ENCODE results near the gene TERC. TPM values are rescaled to one million over a fixed set of nuclear protein-coding genes. Genes with fewer than 3 reads are reported as not detected.
A peak's percentile ranks its signal among the peaks of the same experiment; 100 is the strongest.

Gene TERC
- total RNA-seq, 1 donor from 2014 or later, result 6.4 TPM

DNA sequence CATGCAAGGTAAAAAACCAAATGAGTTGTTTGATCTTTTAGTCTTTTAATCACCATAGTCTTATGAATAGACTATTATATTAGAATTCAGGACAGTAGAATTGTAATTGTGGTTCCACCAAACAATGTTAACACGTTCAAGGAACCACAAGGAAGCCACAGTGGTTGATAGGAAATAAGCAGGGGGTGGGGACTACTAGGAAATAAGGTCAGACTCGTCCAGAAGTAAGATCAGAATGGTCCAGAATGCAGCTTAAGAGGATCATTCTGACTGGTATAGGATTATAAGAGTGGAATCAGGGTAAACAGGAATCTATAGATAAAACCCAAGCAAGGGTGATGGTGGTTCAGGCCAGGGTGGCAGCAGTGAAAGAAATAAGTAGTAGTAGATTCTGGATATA lies 15.9 kb upstream of the TERC start:
- DNase-seq, result no peak
- no peak overlapping the region for H3K27ac Mint-ChIP-seq (ENCODE audit: unreplicated experiment)
- H3K4me3 Mint-ChIP-seq (ENCODE audit: unreplicated experiment), result no peak overlapping the region
- no peak for TF ChIP-seq CTCF (IDR thresholded peaks at IDR 0.05; ENCODE audit: partially characterized antibody, unreplicated experiment)
- H3K27me3 Mint-ChIP-seq (ENCODE audit: unreplicated experiment), result no peaks in the 10 kb centered on the region
- H3K9me3 Mint-ChIP-seq (ENCODE audit: unreplicated experiment), result no peaks in the 10 kb centered on the region
- no peaks in the 10 kb centered on the region for H3K36me3 Mint-ChIP-seq (ENCODE audit: unreplicated experiment)
- no peaks in the 10 kb centered on the region for H3K4me1 Mint-ChIP-seq (ENCODE audit: low read depth, unreplicated experiment)

DNA sequence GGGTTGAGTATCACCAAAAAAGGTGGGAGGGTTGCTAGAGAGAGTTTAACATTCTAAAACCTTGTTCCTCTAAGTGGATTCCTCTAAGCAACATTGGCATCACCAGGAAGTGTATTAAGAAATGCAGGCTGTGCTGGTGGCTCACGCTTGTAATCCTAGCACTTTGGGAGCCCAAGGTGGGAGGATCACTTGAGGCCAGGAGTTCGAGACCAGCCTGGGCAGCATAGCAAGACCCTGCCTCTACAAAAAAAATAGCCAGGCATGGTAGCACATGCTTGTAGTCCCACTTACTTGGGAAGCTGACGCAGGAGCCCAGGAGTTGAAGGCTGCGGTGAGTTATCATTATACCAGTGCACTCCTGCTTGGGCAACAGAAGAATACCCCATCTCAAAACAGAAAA lies 13.0 kb upstream of the TERC start:
- no peak for DNase-seq
- Mint-ChIP-seq H3K9me3 (ENCODE audit: unreplicated experiment) (peaks cover 11% of the 10 kb centered on the region), H3K4me3 (ENCODE audit: unreplicated experiment) (no peak overlapping the region), H3K4me1 (ENCODE audit: low read depth, unreplicated experiment) (peaks cover 8% of the 10 kb centered on the region), H3K27me3 (ENCODE audit: unreplicated experiment) (peaks cover 5% of the 10 kb centered on the region), H3K36me3 (ENCODE audit: unreplicated experiment) (no peaks in the 10 kb centered on the region), H3K27ac (ENCODE audit: unreplicated experiment) (no peak overlapping the region)
- TF ChIP-seq CTCF (IDR thresholded peaks at IDR 0.05; ENCODE audit: partially characterized antibody, unreplicated experiment), result no peak

- peaks cover 8% of the 10 kb centered on the region for H3K4me1 Mint-ChIP-seq (ENCODE audit: low read depth, unreplicated experiment)
- peaks cover 22% of the 10 kb centered on the region for H3K27me3 Mint-ChIP-seq (ENCODE audit: unreplicated experiment)
Measured at GRCh38 chr3:169774186-169774585, 9.3 kb upstream of the TERC start.

GRCh38 chr3:169772897-169773816 lies 8.3 kb upstream of the TERC start, which contains the start of gene MYNN:
Gene MYNN, plus strand, starts transcription at chr3:169773396. Its CDS starts 900 bp downstream, at chr3:169774296.
- H3K4me3 Mint-ChIP-seq (ENCODE audit: unreplicated experiment), result peak within 1 kb of the TSS; percentile 98
- no peaks in the 10 kb centered on the region for H3K36me3 Mint-ChIP-seq (ENCODE audit: unreplicated experiment)
- DNase-seq, result peak; percentile 94
- H3K4me1 Mint-ChIP-seq (ENCODE audit: low read depth, unreplicated experiment), result peaks cover 8% of the 10 kb centered on the region
- peak within 1 kb of the TSS; percentile 99 for H3K27ac Mint-ChIP-seq (ENCODE audit: unreplicated experiment)
- H3K9me3 Mint-ChIP-seq (ENCODE audit: unreplicated experiment), result peaks cover 28% of the 10 kb centered on the region
- TF ChIP-seq CTCF (IDR thresholded peaks at IDR 0.05; ENCODE audit: partially characterized antibody, unreplicated experiment), result no peak
- peaks cover 22% of the 10 kb centered on the region for H3K27me3 Mint-ChIP-seq (ENCODE audit: unreplicated experiment)

More at GRCh38 chr3:169774186-169774585, 9.3 kb upstream of the TERC start:
- TF ChIP-seq CTCF (IDR thresholded peaks at IDR 0.05; ENCODE audit: partially characterized antibody, unreplicated experiment), result no peak
- Mint-ChIP-seq H3K9me3 (ENCODE audit: unreplicated experiment) (peaks cover 28% of the 10 kb centered on the region), H3K36me3 (ENCODE audit: unreplicated experiment) (no peaks in the 10 kb centered on the region), H3K27ac (ENCODE audit: unreplicated experiment) (peak overlapping the region; percentile 99), H3K4me3 (ENCODE audit: unreplicated experiment) (peak overlapping the region; percentile 98)
- DNase-seq, result no peak

Data from glutamatergic neuron (in vitro differentiated cells).